HG03139 (cell line): Measurements from ENCODE around the gene SETBP1.
A peak's percentile ranks its signal among the peaks of the same experiment; 100 is the strongest.

Source experiments
- ATAC-seq: cut with Tn5 transposase; IDR thresholded peaks from one replicate; pipeline ENCODE4 v1.9.1; 2021; ENCODE audit not compliant: unreplicated experiment

SETBP1 gene

DNA sequence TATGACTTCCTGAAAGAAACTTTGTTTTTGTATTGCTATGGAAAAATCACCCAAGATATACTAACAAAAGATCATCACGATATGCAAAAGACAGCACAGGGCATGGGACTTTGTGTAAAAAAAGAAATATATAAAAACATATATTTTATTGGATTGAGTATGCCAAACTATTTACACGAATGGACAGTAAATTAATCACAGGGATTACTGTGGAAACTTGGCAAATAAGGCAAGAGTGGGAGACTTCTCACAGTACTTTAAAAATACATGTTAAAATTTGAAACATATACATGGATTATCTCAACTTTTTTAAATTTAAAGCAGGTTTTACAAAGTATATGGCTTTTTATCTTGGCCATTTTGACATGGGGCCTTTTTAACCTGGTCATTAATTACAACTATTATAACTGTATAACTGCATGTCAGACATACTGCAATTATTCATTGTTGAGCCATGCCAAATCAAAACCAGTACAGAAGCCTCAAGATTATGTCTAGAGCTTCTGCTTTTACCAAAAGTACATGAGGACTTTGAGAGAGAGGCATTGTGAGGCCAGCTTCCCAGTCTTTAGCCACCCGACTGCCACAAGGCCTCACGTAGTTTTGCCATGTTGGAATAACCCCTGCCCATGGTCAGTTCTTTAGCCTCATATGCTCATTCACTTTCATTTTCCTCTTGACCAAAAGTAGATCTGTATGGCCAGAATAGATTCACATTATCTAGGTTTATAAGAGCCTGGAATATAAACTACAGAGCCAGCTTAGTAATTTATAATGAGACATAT is 419.8 kb downstream of the SETBP1 start:
- no peak for ATAC-seq

DNA sequence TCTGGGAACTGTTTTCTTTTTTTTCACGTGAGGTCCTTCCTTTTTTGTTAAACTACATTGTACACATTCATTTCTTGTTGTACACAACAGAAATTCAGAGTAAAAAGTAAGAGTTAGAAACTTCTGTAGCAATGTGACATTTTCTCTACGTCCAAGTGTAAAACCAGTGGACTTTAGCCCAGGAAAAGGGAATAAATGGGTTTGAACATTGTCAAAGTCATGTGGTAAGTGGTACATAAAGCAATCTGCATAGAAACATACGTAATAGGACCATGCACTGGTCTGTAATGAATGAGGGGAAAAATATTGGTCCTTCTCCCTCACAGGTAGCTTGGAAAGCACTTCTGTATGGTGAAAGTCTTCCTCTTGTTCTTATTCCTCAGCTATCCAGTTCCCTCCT is 421.4 kb downstream of the SETBP1 start:
- no peak for ATAC-seq

DNA sequence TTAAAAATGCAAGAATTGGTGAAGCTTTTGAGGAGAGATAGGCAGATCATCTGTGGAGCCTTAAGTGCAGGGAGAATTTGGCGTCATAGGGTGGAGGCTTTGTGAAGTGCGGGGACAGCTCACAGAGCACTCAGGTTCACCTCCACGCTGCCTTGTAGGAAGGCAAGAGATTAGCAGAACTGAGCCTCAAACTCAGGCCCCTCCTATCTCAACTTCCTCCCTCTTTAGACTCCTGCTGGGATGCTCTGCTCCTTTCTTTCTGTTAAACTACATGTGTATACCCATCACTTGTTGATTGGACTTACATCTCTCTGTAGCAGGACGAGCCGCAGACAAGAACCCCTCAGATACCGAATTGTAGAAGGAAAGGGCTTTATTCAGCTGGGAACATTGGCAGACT is 422.2 kb downstream of the SETBP1 start:
- ATAC-seq: no peak

DNA sequence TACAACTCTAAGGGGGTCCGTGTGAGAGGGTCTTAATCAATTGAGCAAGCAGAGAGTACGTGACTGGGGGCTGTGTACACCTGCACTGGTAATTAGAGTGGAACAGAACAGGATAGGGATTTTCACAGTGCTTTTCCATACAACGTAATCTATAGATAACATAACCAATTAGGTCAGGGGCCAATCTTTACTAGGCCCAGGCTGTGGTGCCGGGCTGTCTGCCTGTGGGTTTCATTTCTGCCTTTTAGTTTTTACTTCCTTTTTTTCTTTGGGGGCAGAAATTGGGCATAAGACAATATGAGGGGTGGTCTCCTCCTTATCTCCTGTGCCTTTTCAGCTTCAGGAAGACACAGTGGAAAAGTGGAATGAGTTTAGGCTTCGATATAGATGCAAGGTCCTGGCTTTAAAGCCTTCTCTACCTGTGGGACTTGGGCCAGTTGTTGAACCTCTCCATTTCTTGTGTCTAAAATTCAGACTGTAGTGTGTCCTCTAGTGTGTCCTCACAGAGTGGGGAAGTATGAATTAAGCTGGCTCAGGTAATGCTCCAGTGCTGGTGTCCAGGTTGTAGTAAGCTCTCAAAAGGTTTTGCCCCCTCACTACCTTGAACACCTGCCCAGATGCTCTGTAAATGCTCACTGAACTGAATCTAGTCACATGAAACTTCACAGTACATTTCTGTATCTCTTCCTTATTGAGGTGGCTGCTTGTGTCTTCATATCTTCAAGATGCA is 422.8 kb downstream of the SETBP1 start:
- peak; percentile 24 for ATAC-seq

DNA sequence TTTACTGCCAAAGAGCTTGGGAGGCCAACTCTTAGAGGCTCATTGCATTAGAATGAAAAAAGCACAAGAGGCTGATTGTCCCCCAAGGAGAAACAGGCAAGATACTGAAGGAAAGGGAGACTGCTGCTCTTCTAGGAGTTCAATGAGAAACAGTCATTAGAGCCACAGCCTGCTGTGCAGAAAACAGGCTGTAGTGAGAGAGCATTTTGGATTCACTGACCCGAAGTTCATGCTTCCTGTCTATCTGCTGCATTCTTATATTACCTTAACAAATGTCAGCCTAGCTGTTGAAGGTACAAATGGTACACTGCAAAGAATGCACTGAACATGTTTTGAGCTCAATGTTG is 423.3 kb downstream of the SETBP1 start:
- peak; percentile 16 for ATAC-seq

DNA sequence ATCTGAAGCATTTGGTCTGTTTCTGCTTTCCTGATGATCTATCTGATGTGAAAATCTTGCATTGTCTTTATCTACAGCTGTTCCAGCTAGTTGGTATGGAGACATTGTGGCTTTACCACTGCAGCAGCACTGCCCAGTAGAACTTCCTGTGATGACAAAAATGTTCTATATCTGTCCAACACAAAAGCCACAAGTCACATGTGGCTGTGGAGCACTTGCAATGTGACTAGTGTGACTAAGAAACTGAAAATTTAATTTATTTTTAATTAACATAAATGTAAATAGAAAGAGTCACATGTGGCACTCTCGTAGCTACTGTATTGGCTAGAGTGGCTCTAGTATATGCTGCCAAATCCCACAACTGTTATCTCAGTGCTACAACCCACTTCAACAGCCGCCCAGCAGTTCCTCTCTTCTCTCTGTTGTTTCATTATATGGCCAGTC is 425.7 kb downstream of the SETBP1 start:
- peak; percentile 89 for ATAC-seq

DNA sequence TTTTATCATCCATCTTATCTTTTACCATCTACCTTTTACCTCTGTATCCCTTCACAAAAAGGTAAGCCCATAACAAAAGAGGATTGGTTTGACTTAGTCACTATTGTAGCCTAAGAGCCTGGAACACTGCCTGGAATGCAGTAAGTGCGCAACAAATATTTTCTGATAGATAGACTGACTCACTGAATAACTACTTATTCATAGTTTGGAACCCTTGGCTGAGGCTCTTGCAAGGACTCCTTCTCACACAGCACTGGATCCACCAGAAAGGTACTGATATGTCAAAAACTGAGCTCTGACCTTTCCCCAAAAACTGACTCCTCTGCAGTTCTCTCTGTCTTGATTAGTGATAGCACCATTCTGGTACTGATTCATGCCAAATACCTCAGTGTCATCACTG is 426.7 kb downstream of the SETBP1 start:
- no peak for ATAC-seq

DNA sequence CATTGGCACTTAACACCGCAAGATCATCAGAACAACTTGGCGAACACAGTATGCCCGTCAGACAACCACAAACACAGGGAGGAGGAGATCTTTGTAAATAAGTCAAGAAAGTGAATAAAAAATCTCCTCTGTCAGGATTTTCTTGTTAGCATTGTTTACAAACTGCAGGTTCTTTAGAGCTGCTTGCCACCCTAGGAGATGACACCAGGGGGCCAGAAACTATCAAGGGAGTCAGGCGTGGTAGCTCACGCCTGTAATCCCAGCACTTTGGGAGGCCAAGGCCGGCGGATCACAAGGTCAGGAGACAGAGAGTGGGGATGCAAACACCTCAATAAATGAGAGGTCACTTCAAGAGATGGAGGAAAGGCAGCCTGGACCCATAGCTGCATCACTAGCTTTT is 428.1 kb downstream of the SETBP1 start:
- ATAC-seq: no peak

DNA sequence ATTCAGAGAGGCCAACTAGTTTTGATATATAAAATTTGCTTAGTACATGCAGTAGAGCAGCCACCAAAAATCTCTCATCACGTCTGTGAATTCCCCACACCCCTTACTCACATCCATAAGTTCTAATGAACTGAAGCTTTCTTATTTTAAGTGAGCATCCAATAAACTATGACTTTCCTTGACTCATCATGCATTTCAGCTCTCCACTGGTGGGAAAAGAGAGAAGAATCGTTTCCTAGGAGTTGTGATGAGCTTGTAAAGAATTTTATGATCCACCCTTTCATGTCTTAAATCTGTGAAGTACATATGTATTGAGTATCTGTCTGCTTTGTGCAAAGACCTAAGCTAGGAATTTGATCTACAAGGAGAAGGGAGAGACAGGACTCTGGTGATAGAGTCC is 428.6 kb downstream of the SETBP1 start:
- ATAC-seq: no peak

DNA sequence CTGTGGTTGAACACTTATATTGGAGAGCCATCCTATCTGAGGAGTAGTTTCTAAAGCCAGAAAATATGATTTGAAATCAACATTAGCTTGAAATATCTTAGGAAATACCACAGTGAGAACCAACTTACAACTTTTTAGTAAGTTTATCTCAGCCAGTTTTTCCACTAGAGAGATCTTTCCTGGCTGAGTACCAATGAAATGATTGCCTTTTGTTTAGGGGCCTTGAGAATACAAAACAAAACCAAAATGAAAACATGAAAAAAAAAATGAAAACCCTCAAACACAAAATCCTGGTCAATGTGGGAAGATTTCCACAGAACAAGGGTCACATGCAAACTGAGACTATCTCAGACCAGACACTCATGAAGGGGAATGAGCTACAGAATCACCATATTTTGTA is 429.0 kb downstream of the SETBP1 start:
- no peak for ATAC-seq

DNA sequence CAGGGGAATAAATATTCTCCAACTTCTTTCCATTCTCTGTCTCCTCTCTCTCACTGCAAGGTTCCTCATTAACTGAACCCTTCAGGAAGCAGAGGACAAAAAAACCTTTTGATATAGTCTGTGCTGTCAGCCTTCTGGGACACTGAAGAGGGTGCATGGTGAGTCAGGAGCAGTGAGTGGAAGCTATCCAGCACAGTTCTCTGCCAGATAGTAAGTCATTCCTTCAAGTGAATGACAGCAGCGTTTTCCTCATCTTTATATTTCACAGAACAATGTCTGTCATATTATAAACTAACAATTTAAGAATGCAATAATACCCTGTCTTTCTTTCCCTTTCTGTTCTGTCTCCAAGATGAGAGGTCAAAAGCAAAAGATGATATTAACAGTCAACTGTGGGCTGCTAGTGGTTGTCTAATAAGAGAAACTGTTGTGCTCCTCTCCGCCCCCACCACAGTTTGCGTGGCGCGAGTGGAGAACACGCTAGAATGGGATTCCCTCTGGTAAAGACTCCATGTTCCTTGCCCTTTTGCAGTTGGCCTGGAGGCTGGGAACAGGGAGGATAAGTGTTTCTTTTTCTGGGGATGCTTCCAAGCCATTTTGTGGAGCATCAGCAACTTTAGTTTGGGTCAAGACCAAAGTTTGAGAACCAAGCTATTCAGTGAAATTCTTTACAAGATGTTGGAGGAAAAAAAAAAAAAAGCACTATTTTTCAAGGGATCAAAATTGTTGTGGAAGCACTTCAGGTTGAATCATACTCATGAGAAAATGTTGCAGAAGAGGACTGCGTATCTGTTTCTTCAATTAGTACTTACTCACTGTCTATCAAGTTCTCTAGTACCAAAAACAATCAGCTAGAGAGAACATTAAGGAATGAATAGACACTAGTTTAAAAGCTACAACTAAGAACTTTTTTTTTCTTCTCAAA is 430.2 kb downstream of the SETBP1 start:
- ATAC-seq: no peak

DNA sequence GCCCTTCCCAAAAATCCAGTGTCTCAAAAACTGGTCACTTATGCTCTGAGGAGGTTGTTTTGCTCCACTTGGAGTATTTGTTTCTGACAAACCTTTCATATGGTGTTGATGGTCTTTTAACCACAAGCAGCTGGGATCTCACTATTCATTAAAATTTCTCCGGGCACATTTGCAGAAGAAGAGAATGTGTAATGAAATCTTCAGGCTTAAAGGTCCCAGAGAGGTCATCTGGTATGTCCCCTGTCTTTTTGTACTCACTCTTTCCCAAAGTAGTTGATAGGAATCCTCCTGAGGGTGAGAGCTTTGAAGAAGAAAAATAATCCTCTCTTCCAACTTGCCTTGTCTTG is 430.8 kb downstream of the SETBP1 start:
- no peak for ATAC-seq

DNA sequence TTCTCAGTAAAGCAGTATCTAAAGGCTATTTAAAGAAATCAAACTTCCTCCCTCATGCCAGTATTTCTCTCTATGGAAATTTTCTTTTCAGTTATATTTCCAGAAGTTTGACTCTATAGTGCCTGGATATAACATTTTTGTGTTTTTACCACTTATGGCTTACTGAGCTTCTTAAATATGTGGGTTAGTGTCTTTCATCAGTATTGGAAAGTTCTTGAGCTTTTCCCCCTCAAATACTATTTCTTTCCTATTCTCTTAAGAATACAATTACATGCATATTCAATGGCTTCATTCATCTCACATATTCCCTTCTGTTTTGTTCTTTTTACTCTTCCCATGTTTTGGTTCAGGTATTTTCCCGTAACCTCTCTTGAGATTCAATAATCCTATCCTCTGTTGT is 432.0 kb downstream of the SETBP1 start:
- ATAC-seq: no peak

DNA sequence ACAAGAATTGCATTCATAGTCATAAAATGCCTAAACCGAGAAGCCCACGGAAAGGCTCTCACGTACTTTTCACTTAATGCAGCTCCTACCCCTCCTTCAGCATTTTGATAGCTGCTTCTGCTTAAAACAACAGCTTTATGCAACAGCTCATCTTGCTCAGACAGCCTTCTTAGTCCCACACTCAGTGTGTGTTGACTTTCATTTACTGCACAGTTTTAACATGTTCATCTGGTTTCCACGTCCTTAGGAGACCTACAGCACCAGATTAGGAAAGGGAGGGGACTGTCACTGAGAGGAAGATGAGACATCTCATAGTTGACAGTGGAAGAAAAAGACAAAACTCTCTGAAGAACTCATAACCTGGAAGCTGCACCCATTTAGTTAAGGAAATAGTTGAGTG is 435.4 kb downstream of the SETBP1 start:
- no peak for ATAC-seq
